Sigmoid colon (tissue), 4 donors: ENCODE measurements around the gene ETV2.

Experiments
- POLR2A ChIP-seq, 2 donors: fragments of 450-650 bp; IDR thresholded peaks; one replicate each; pipeline ENCODE4 v1.6.1; 2016; ENCODE audit warnings: antibody characterized with exemption in 2 of 2, mild to moderate bottlenecking in 2 of 2, moderate library complexity in 2 of 2
- POLR2AphosphoS5 ChIP-seq, 4 donors: sonication (generic); formaldehyde crosslinking; IDR thresholded peaks; one replicate each; pipeline ENCODE4 v1.6.1; 2017; ENCODE audit warnings: antibody characterized with exemption in 4 of 4
- TF ChIP-seq, protein P1 (sequence below), 4 experiments: fragments of 450-650 bp in 3 of 4; fragments of 200-600 bp in 1 of 4; IDR thresholded peaks; one replicate each; pipeline ENCODE4 v1.5.1; 2016 to 2019; ENCODE audit warnings: antibody characterized with exemption in 4 of 4, mild to moderate bottlenecking in 3 of 4, moderate library complexity in 2 of 4

DNA sequence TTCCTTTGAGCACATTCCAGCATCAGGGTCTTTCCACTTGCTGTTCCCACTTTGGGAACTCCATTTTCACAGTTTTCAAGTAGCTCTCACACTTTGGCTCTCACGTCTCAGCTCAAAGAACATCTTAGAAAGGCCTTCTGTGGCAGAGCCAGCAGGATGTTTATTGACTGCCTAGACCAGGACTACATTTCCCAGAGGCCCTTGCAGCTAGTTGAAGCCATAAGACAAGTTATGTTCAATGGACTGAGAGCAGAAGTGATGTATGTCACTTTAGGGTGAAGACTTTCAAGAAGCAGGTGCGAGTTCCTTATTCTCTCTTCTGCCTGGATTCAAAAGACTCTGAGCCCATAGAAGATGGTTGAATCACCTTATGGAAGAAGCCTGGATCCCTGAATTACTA lies 33.3 kb upstream of the ETV2 start:
- TF ChIP-seq, protein P1, sequence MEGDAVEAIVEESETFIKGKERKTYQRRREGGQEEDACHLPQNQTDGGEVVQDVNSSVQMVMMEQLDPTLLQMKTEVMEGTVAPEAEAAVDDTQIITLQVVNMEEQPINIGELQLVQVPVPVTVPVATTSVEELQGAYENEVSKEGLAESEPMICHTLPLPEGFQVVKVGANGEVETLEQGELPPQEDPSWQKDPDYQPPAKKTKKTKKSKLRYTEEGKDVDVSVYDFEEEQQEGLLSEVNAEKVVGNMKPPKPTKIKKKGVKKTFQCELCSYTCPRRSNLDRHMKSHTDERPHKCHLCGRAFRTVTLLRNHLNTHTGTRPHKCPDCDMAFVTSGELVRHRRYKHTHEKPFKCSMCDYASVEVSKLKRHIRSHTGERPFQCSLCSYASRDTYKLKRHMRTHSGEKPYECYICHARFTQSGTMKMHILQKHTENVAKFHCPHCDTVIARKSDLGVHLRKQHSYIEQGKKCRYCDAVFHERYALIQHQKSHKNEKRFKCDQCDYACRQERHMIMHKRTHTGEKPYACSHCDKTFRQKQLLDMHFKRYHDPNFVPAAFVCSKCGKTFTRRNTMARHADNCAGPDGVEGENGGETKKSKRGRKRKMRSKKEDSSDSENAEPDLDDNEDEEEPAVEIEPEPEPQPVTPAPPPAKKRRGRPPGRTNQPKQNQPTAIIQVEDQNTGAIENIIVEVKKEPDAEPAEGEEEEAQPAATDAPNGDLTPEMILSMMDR (IDR thresholded peaks at IDR 0.05), result no peak
- no peak for TF ChIP-seq POLR2A (IDR thresholded peaks at IDR 0.05)
- TF ChIP-seq POLR2AphosphoS5 (IDR thresholded peaks at IDR 0.05), result no peak
